Tibial nerve (tissue), 3 donors: Measurements from ENCODE around the gene CLDN9.

Source experiments
- POLR2A ChIP-seq, 2 donors: fragments of 450-650 bp; IDR thresholded peaks; one replicate each; pipeline ENCODE4 v1.6.1; 2017; ENCODE audit warnings: antibody characterized with exemption in 2 of 2, mild to moderate bottlenecking in 2 of 2, moderate library complexity in 2 of 2
- TF ChIP-seq, protein P1 (sequence below), 5 experiments: fragments of 200-600 bp in 3 of 5; fragments of 450-650 bp in 2 of 5; sonication (generic) in 3 of 5; IDR thresholded peaks; one replicate each; pipeline ENCODE4 v1.5.1; 2016 to 2019; ENCODE audit warnings: antibody characterized with exemption in 5 of 5, mild to moderate bottlenecking in 3 of 5, moderate library complexity in 2 of 5

DNA sequence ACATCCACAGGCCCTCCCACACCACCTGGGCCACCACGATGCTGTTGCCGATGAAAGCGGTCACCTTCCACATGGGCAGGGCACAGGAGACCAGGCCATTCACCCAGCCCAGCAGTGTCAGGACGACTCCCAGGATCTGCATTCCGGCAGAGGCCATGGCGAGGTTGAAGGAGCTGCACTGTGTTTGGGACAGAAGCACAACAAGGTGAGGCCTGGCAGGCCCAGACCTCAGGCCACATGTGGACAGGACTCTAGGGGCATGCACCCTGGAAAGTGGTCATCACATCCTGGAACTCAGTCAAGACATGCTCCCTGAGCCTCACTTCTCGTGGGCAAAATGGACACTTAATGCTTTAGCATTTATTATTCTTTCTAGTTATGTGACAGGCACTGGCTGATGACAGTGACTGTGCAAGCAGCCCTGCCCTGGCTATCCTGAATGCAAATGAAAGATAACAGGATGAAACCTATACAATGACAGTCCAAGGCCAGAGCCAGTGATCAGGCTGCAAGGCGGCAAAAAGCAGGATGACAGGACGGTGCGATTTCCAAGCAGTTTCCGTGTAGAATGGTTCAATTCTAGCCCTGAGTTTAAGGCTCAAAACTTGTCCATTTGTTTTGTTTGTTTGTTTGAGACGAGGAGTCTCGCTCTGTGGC is 3.3 kb downstream of the CLDN9 start:
- TF ChIP-seq, protein P1, sequence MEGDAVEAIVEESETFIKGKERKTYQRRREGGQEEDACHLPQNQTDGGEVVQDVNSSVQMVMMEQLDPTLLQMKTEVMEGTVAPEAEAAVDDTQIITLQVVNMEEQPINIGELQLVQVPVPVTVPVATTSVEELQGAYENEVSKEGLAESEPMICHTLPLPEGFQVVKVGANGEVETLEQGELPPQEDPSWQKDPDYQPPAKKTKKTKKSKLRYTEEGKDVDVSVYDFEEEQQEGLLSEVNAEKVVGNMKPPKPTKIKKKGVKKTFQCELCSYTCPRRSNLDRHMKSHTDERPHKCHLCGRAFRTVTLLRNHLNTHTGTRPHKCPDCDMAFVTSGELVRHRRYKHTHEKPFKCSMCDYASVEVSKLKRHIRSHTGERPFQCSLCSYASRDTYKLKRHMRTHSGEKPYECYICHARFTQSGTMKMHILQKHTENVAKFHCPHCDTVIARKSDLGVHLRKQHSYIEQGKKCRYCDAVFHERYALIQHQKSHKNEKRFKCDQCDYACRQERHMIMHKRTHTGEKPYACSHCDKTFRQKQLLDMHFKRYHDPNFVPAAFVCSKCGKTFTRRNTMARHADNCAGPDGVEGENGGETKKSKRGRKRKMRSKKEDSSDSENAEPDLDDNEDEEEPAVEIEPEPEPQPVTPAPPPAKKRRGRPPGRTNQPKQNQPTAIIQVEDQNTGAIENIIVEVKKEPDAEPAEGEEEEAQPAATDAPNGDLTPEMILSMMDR (IDR thresholded peaks at IDR 0.05), result no peak
- TF ChIP-seq POLR2A (IDR thresholded peaks at IDR 0.05), result no peak
